GM18498 (cell line): Measurements from ENCODE around the gene UNC45A.

Experiments
- ATAC-seq: cut with Tn5 transposase; IDR thresholded peaks from one replicate; pipeline ENCODE4 v1.9.1; 2021; ENCODE audit warnings: mild to moderate bottlenecking, moderate library complexity; ENCODE audit not compliant: unreplicated experiment

The UNC45A gene

DNA sequence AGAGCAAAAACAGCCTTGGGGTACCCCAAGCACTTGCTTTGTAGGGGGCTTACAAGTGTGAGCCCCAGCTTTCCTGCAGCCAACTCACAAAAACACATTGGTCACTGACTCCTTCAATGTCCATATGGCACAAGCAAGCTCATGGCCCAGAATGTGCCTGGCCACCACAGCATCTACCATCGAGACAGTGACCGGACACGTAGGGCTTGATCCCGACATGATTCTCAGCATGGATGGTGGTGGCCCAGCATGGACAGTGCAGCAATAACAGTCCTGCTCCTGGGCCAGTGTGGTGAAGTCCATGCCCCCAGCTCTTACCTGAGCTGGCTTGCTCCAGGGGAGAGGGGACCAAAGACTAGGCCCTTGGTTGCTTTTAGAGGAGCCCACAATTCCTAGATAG, 6.0 kb downstream of the UNC45A start:
- ATAC-seq: no peak

DNA sequence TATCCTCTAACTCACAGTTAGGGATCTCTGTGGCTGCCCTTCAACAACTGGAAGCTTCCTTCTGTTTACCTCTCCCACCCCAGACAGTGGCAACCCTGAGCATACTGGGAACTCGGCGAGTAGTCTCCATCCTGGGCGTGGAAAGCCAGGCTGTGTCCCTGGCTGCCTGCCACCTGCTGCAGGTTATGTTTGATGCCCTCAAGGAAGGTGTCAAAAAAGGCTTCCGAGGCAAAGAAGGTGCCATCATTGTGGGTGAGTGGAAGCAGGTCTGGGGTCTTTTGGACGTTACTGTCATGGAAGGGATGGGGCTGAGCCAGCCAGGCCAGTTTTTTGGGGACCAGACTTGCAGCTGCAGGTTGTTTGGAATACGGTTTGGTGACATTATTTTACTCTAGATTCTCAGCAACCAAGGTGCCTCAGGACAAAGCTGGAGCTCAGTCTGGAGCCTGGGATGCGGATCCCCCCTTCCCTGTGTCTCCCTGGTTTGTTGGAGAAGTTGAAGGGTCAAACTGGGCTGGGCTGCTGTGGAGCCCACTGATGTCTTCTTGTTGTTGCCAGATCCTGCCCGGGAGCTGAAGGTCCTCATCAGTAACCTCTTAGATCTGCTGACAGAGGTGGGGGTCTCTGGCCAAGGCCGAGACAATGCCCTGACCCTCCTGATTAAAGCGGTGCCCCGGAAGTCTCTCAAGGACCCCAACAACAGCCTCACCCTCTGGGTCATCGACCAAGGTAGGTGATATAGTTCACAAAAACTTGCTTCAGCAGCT, 7.5 kb downstream of the UNC45A start:
- no peak for ATAC-seq

DNA sequence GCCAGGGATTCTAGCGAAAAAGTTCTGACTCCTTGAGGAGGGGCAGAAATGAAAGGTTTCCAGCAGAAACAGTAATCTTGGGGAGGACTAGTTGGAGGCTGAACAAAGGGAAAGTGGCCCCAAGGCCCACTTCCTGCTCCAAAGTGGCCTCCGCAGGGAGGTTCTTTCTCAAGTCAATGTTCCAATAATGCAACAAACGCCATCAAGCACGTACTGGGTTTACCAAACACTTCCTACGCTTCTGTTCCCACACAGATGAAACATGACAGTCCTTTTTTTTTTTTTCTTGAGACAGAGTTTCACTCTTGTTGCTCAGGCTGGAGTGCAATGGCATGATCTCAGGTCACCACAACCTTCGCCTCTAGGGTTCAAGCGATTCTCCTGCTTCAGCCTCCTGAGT, 10.0 kb downstream of the UNC45A start:
- ATAC-seq: no peak

- no peak for ATAC-seq
Measured at GRCh38 chr15:90946538-90946937, 11.5 kb downstream of the UNC45A start.

DNA sequence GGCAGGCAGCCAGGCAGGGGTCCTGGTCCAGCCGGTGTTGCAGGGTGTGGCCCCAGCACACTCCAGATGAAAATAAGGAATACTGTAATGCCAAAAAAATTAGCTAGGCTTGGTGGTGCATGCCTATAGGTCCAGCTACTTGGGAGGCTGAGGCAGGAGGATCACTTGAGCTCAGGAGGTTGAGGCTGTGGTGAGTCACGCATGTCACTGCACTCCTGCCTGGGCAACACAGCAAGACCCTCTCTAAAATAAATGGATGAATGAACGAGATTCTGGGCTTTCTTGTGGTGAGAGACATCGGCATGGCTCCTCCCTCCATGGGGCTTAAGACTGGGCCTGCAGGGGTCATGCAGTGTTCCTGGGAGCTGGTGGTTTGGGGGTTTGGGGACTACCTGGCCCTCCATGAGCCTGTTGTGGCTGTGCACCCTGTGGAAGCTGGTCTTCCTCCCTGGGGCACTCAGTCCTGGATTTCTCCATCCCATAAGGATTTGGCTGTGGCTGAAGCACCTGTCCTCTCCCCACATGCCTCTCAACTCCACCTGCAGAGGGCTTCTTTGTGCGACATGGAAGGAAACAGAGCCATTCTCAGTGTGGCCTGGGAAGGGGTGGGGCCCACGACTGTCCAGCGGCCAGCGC, 12.0 kb downstream of the UNC45A start:
- ATAC-seq: no peak

DNA sequence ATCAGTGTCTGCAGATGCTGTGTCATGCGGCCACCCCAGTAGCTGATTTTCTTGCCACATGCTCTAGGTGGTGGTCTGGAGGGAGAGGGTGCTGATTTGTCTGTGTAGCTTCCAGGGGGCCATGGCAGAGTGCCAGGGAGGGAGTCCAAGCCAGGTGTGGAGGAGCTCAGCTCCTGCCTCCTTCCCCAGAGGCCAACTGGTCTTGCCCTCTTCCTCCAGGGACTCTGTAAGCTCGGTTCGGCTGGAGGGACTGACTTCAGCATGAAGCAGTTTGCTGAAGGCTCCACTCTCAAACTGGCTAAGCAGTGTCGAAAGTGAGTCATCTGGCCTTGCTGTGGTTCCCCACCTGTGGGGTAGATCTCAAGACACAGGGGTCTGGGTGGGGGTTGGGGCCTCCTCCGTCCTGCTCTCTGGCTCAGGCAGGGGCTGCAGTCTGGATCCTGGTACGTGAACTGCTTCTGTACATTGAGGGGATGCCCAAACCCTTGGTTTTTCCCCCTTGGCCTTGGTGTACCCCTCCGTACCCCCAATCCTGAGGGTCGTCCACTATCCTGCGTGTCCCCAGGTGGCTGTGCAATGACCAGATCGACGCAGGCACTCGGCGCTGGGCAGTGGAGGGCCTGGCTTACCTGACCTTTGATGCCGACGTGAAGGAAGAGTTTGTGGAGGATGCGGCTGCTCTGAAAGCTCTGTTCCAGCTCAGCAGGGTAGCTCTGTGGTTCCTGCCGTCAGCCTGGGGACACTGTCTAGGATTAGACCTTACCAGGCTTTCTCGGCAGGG, 12.7 kb downstream of the UNC45A start:
- no peak for ATAC-seq

DNA sequence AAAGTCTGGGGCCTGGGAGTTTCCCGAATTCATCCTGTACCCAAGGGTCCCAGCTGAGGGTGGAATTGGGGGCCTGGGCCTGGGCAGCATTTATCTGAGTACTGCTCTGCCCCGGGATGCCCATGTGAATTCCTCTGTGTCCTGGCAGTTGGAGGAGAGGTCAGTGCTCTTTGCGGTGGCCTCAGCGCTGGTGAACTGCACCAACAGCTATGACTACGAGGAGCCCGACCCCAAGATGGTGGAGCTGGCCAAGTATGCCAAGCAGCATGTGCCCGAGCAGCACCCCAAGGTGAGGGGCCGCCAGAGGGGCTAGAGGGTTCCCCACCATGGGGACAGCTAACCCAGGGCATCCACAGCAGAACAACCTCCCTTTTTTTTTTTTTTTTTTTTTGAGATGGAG, 13.4 kb downstream of the UNC45A start:
- no peak for ATAC-seq

DNA sequence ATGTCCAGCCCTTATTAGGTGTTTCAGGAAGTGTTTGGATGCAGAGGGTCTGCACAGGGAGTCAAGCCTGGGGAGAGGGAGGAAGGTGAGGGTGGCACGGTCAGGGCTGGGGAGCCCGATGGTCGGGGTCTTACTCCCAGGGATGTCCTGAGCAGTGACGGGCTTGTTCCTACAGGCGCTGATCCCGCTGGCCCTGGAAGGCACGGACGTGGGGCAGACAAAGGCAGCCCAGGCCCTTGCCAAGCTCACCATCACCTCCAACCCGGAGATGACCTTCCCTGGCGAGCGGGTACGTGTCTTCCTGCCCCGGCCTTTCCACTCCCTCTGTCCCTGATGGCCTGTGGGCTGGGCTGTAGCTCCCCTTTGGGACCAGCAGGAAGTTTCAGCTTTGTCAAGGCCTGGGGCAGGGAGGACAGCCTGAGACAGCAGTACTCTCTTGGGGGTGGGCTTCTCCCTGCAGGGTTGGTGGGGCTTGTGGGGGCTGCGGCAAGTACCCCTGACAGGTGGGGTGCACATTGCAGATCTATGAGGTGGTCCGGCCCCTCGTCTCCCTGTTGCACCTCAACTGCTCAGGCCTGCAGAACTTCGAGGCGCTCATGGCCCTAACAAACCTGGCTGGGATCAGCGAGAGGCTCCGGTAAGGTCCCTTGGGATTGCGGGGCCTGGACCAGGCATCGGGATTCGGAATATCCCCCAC, 15.0 kb downstream of the UNC45A start:
- no peak for ATAC-seq

DNA sequence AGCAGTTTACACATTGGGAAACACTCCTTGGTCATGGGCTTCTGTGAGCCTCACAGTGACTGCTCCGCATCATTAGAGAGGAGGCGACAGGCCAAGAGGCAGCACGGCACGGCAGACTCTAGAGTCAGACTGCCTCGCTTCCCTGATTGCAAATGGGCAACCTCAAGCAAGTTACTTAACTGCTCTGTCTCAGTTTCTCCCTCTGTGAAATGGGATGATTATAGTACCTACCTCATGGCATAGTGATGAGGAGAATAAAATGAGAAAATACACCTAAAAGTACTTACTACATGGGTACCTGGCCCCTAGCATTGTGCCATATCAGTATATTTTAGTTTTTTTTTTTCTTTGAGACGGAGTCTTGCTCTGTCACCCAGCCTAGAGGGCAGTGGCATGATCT, 15.6 kb downstream of the UNC45A start:
- no peak for ATAC-seq

DNA sequence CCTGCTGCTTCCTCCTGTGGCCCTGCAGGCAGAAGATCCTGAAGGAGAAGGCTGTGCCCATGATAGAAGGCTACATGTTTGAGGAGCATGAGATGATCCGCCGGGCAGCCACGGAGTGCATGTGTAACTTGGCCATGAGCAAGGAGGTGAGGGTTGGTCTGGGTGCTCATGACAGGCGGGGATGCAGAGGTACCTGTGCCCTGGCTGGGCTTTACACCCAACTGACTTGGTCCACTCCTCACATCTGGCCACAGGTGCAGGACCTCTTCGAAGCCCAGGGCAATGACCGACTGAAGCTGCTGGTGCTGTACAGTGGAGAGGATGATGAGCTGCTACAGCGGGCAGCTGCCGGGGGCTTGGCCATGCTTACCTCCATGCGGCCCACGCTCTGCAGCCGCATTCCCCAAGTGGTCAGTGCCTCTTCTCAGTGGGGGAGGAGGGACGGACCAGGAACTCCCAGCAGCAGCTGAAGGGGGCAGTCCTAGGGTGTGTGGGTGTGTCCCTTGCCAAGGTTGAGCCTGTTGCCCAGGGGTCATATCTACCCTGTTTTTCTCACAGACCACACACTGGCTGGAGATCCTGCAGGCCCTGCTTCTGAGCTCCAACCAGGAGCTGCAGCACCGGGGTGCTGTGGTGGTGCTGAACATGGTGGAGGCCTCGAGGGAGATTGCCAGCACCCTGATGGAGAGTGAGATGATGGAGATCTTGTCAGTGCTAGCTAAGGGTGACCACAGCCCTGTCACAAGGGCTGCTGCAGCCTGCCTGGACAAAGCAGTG, 18.0 kb downstream of the UNC45A start:
- ATAC-seq: no peak

- no peak for ATAC-seq
Measured at GRCh38 chr15:90953947-90954711, 19.0 kb downstream of the UNC45A start.

DNA sequence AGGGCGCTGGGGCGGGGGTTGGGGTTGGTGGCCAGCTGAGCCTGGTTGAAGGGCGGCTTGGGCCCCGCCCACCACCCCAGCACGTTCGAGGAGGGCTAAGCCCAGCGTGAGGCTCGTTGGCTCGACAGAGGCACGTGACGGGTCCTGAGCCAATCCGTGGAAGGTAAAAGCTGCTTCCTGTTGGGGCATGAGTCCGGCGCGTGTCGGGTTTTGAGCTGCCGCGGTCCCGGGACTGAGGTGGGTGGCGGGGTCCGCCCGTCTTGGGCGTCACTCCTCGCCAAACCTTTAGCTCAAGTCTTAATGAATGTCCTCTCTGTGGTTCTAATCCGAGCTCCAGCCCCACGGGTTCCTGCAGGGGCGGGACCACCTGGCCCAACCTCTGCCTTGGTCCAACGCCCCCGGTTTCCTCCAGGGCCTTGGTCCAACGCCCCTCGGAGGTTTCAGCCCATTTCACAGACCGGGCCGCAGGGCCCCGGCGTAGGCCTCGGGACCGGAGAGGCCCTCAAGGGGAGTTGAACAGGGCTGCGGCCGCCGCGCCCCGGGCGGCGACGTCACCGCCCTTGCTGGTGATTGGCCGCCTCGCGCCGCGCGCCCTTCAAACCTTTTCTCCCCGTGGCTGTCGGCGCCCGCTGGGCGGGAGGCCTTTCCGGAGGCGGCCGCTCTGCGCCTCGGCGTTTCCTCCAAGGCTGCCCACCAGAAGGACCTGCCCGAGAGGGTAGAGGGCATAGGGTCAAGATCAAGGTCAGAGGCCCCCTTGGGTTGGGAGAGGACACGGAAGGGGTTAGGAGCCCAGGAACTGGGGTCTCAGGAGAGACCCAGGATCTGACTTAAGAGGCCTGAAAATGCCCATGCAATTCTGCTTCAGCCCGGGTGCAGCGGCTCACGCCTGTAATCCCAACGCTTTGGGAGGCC, 19.9 kb downstream of the UNC45A start, which contains the start of gene RCCD1:
TSS of gene RCCD1 (plus strand) at position 173 of the 912 bp plus-strand sequence. CDS start 1,851 bp downstream, outside the sequence.
- ATAC-seq: peak; percentile 94

DNA sequence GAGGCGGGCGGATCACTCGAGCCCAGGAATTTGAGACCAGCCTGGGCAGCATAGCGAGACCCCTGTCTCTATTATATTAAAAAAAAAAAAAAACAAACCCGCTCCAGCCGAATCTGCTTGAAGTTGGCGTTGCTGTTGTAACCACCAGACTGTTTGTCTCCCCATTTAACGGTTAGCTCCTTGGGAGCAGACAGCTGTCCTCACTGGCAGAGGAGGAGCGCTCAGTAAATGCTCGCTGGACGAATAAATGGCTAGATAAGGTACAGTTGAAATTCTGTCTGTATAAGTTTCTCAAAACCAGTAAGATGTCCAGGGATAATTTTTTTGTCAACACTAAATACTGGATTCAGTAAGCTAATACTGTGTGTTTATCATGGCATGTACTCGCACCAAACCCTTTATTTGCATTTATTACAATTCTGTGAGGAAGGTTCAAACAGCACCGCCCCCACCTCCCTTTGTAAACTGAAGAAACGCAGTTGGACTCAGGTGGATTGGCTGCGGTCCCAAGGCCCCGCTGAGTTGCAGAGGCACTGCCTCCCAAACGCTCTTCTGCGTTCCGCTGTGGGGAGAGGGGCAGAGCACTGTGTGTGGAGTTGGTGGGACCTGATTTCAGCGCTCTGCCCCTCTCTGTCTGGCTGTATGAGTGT, 20.7 kb downstream of the UNC45A start:
- ATAC-seq: no peak

GRCh38 chr15:90956274-90957030, 21.4 kb downstream of the UNC45A start:
- ATAC-seq: peak; percentile 29

GRCh38 chr15:90957031-90957790, 22.1 kb downstream of the UNC45A start:
- ATAC-seq: no peak

- ATAC-seq: no peak
Measured at GRCh38 chr15:90957791-90958190, 22.7 kb downstream of the UNC45A start.
